ENCODE results near the gene OTUD4.
A peak's percentile ranks its signal among the peaks of the same experiment; 100 is the strongest.
"Not testable (repeated sequence)": the region's sequence is repeated elsewhere in the genome, so short reads cannot be mapped to it uniquely, and the experiment has no call there.

The OTUD4 gene, protein sequence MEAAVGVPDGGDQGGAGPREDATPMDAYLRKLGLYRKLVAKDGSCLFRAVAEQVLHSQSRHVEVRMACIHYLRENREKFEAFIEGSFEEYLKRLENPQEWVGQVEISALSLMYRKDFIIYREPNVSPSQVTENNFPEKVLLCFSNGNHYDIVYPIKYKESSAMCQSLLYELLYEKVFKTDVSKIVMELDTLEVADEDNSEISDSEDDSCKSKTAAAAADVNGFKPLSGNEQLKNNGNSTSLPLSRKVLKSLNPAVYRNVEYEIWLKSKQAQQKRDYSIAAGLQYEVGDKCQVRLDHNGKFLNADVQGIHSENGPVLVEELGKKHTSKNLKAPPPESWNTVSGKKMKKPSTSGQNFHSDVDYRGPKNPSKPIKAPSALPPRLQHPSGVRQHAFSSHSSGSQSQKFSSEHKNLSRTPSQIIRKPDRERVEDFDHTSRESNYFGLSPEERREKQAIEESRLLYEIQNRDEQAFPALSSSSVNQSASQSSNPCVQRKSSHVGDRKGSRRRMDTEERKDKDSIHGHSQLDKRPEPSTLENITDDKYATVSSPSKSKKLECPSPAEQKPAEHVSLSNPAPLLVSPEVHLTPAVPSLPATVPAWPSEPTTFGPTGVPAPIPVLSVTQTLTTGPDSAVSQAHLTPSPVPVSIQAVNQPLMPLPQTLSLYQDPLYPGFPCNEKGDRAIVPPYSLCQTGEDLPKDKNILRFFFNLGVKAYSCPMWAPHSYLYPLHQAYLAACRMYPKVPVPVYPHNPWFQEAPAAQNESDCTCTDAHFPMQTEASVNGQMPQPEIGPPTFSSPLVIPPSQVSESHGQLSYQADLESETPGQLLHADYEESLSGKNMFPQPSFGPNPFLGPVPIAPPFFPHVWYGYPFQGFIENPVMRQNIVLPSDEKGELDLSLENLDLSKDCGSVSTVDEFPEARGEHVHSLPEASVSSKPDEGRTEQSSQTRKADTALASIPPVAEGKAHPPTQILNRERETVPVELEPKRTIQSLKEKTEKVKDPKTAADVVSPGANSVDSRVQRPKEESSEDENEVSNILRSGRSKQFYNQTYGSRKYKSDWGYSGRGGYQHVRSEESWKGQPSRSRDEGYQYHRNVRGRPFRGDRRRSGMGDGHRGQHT

DNA sequence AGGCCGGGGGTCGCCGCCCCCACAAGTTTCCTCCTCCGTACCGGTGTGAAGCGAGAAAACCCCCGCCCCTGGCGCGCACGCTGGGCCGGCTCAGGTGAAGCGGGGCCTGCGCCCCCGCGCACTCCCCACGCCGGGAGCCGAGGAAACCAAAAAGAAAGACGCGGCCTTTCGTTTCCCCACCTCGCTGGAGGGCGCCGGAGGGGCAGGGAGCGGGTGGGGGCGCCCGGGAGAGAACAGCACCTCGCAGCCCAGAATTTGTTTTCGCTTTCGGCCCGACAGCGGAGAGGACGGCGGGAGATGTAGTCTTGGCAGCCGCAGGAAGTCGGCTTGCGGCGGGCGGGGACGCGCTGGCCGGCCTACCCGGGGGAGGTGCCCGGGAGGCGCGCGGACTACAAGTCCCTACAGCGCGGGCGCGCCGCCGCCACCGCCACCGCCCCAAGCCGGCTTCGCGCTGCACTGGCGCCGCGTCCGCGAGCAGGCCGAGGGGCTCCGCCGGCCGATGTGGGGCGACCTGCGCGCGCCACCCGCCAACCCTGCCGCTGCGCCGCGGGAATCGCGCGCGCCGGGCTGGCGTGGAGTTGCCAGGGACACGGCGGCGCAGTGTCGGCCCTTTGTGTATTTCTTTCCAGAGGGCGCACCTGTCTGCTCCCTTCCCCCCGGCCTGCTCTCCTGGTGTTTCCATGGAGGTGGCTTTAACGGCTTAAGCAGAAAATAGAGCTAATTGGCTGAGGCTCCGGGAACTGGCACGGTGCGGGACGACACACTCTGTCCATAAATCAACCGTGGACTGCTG, at the start of gene OTUD4:
TSS of gene OTUD4 (minus strand) at position 292 of the 793 bp plus-strand sequence. CDS start 616 bp downstream, outside the sequence.
- peak; percentile 97 for DNase-seq

DNA sequence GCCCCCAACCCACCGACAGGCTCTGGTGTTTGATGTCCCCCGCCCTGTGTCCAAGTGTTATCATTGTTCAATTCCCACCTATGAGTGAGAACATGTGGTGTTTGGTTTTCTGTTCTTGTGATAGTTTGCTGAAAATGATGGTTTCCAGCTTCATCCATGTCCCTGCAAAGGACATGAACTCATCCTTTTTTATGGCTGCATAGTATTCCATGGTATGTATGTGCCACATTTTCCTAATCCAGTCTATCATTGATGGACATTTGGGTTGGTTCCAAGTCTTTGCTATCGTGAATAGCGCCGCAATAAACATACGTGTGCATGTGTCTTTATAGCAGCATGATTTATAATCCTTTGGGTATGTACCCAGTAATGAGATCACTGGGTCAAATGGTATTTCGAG, 42.8 kb upstream of the OTUD4 start:
- DNase-seq, result not testable (repeated sequence)

DNA sequence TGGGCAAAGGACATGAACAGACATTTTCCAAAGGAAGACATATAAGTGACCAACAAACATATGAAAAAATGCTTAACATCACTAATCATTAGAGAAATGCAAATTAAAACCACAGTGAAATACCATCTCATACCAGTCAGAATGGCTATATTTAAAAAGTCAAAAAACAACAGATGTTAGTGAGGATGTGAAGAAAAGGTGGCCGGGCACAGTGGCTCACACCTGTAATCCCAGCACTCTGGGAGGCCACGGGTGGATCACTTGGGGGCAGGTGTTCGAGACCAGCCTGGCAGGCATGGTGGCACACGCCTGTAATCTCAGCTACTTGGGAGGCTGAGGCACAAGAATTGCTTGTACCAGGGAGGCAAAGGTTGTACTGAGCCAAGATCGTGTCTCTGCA, 41.1 kb upstream of the OTUD4 start:
- DNase-seq, result not testable (repeated sequence)

DNA sequence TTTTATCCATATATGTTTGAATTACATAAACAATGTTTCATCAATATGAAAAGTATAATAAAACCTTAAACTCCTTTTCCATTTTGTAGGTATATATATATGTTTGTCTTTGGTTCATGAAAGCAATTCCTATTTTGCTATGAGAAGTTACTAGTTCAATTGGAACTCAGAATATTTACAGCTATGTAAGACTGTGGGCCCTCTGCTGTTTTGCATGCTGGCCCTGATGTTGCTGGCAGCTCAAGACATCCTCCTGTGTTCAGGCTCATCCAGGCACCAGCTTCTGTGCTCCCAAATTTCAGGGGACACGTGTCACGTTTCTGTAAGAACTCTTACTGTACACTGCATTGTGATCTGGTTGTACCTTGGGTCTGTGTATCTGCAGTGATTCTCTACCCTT, 38.7 kb upstream of the OTUD4 start:
- DNase-seq, result no peak

DNA sequence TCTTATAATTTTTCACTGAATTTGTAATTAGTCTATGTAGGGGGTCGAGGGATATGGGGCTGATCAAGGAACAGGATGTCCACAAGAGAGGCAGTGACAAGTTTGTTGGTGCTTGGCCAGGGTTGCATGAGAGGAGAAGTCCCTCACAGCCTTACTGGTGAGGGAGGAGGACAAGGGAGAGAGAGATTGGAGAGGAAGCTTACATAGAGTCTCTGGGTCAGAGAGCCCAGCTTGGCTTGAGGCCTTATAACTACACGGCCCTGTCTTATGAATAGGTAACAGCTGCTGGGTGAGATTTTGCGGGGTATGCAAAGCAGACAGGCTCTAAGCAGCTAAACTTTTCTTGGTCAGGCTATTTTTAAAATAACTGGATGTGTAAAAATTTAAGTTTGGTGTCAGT, 37.9 kb upstream of the OTUD4 start:
- DNase-seq, result no peak

DNA sequence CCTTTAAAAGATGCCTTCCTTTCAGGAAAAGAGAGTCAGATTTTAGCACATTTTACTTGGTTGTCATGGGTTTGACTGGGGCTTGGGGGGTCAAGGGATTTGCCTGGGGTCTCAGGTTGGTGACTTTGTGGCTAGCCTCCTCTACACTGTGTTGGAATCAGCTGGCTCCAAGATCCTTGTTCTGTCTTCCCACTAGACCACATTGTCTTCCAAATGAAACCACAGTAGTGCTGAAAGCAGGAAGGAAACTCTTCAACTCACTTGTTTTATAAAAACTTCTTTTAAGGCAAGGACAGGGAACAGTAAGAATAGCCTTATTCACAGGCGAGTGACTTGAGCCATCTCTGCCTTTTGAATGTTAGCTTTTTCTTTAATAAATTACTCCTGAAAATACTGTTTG, 37.0 kb upstream of the OTUD4 start:
- no peak for DNase-seq

DNA sequence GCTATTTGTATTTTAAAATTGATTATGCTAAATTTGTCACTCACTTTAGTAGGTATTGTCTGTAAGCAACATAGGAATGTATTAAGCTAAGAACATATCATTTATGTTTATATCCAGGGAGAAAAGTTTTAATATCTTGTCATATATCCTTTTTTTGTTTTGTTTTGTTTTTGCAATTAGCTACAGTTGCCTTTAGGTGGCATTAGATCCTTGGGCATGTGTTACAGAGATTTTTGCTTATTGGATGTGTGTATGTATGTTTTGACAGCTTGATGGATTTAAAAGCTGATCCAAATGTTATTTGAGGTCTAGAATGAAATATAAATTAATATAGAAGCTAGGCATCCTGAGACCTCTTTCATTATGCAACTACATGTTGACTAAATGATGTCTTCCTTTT, 36.1 kb upstream of the OTUD4 start:
- no peak for DNase-seq

DNA sequence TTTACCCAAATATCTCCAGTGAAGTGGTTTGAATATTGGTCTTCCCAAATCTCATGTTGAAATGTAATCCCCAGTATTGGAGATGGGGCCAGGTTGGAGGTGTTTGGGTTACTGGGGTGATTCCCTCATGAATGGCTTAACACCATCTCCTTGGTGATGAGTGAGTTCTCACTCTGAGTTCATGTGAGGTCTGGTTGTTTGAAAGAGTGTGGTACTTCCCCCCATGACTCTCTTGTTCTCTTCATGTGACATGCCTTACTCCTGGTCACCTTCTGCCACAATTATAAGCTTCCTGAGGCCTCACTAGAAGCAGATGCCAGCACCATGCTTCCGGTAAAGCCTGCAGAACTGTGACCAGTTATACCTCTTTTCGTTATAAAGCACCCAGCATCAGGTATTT, 32.9 kb upstream of the OTUD4 start:
- no peak for DNase-seq

DNA sequence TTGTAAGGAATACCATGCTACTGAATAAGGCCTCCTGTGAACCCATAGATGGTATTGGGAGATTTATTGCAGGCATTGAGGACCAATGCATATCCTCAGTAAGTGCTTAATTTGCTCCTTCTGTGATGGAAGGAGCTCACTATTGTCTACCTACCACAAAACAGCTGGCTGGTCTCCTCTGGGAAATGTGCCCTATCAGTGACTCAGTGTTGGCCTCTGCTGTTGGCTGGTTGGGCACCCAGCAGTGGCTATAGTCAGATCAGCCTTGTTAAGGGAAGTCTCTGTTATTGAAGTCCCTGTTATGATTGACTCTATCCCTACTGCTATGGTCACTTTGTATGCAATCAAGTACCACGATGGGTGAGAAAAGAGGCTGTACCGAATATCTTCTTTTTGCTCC, 27.5 kb upstream of the OTUD4 start:
- DNase-seq, result no peak

DNA sequence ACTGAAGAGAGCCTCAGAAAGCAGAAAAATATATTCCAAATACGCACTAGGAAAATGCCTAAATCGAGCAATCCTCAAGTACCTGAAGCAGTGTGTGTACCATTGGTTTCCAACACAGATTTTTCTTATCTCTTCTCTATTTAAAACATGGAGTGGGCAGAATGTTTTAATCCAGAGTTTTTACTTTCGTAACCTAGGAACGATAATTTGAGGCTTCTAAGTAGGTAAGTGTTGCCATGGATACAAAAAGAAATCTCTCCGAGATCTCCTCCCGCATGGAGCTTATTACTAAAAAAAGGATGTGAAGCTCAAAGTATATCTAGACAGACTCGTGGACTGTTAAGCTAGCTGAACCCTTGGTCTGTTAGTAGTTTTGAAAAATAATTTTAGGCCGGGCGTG, 23.0 kb upstream of the OTUD4 start:
- DNase-seq, result no peak

DNA sequence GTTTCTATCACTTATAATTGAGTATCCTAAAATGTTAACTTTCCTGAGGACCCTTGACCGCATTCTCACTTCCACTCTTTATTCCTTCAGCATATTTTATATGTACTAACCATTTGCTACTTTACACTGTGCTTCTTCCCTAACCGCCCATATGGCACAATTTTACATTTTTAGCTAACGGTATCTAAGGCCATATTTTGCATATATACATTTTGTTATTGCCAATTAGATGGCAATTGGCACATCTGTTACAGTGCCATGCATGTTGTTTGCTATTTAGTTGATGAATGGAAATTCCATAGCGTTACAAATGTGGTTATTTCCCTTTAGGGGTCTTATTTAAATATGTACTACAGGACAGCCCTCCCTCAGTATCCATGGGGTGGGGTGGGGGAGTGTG, 20.0 kb upstream of the OTUD4 start:
- DNase-seq, result no peak

DNA sequence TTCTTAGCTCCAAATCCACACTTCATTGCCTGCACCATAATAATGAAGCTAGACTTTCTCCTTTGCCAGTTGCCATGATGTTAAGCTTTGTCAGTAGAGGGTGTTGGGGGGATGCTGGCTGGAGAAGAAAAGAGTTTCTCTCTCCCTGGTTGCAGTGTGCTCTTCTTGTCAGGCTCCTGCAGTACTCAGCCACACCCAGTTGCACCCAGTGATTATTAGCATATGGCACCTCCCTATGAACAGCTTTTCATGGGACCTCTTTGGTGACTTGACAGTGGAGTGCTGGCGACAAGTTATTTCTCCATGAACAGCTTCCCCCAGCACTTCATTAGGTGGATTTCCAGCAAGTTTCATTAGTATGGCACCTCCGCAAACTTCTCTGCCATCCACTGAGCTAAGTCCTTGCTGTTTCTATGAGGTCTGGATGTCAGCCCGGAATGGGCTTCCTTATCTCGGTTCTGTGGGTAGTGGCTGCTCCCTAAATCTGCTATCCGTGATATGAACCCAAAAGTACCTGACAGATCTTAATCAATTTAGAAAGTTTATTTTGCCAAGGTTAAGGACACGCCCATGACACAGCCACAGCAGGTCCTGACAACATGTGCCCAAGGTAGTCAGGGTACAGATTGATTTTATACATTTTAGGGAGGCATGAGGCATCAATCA, 18.8 kb upstream of the OTUD4 start:
- no peak for DNase-seq

DNA sequence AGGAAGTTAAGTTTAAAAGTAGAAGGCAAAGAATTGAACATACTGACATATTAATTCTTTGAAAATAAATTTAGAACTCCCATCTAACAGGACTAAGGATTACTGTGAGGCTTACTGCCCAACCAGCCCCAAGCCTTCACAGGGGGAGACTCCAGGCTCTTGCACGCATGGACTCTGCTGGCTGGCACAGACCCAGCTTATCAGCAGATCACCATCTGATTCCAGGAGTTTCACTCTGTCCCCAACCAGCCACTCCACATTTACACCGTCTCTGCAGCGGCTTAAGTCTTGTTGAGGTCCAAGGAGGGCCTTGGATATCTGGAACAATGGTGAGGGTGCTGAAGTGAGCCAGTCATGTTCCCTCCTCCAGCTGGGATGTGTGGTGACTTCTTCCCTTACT, 16.4 kb upstream of the OTUD4 start:
- DNase-seq, result no peak

DNA sequence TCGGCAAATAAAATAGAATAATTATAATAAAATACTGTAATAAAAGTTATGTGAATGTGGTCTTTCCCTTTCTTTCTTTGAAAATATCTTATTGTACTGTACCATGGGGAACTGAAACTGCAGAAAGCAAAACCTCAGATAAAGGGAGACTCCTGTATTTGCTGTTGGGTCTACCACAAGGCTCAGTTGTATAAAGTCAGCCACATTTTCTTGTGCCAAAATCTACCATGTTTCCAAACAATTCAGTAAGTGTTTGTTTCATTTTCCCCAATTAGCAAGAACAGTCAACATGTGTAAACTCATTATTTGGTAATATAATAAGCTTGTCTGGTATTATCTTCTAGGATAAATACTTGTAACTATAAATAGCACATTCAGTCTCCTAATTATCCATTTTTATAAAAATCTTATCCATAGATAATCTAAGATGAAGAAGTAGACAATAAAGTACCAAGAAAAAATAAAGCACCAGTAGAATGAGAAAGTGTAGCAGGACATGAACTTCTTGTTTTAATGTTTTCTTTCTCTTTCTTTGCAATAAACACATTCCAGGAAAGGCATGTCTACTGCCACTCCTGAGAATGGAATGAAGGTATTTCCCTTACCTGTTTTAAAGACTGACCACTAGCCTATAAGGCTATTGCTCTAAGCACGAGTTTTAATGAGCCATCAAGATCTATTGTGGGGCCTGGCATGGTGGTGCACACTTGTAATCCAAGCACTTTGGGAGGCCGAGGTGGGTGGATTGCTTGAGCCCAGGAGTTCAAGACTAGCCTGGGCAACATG, 15.0 kb upstream of the OTUD4 start:
- no peak for DNase-seq

DNA sequence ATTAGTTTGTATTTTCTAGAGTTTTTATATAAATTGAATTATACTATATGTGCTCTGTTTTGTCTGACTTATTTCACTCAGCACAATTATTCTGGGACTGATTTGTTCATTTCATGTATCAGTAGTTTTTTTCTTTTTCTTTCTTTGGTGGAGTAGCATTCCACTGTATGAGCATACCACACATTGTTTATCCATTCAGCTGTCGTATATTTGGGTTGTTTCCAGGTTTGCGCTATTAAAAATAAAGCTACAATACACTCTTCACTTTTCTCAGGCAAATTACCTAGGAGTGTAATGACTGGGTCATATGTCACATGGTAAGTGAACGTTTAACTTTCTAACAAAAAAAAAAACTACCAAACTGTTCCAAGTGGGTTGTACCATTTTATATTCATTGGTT, 9.6 kb upstream of the OTUD4 start:
- no peak for DNase-seq

DNA sequence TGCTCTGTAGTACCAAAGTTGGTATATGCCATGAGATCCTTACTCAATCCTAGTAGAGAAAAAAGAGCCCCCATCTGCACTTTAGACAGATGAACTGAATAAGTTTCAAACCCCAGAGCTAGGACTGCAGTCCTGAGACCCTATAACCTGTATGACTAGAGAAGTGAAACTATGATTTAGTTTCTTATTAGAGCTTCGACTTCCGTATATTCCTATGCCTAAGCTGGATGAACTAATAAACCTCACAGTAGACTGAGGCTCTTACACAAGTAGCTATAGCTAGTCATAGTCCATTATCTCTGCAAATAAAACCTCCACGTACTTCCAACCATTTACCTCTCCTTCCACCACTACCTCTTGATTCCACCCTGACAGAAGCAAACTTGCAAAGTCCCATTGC, 6.3 kb upstream of the OTUD4 start:
- no peak for DNase-seq

DNA sequence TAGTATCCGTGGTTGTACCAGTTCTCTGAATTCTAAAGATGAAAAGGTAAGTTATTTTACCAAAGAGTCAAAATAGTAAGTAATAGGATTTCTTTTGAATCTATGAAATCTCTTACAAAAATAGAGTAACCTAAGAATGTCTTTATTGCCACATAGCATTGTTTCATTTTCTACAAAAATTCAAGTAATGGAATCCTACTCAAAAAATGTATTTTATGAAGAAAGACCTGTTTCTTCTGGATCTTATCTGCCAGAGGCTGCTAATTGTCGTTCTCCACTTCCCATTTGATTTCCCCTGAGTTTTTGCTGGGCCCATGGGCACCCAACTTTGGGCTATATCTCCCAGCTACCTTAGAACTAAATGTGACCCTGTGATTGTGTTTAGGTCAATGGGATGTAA, 3.2 kb upstream of the OTUD4 start:
- DNase-seq, result no peak

DNA sequence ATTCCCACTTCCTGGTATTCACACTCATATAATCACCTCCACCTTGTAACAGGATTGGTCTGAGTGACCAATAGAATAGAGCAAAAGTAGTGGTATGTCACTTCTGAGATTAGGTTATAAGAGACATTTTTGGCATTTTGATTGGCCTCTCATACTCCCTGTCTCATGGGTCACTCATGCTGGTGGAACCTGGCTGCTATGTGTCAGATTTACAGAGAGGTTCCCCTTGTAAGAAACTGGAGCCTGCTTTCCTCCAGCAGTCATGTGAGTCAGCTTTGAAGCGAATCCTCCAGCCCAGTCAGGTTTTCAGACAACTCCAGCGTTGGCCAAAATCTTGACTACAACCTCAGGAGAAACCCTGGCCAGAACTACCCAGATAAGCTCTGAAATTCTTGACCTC, 2.6 kb upstream of the OTUD4 start:
- no peak for DNase-seq

DNA sequence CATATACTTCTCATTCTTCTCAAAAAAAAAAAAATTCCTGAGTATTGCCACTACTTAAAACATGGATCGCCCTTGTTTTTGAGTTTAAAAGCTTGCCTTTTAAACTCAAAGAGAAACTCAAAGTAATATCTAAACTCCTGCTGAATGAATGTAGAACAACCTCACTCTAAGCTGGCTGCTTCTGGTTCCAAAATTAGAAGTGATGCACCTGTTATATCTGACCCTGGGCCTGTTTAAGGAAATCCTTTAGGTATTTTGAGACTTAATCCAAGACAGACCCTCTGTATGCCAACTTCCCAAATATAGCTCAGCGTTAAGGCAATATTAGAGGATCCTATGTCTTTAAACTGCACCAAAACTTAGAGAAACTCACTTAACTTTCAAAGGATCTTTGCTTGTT, 1.8 kb upstream of the OTUD4 start:
- no peak for DNase-seq

DNA sequence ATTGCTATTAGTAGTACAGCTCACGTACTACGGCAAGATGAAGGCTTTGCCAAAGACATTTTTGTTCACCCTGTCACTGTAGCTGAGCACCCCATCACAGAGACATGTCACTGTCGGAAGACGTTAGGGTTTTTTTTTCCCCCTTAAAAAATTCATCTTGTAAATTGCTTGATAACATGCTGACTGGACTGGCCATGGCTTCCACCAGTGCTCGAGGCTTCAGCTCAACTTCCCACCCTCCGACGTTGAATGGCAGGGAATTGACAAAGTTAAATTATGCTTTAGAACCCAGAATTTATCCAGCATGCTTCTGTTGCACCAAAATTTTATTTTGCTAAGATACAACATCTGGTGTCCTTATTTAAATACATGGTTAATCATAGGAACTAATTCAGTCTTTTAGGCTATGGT, 707 bp upstream of the OTUD4 start:
- DNase-seq, result no peak

DNA sequence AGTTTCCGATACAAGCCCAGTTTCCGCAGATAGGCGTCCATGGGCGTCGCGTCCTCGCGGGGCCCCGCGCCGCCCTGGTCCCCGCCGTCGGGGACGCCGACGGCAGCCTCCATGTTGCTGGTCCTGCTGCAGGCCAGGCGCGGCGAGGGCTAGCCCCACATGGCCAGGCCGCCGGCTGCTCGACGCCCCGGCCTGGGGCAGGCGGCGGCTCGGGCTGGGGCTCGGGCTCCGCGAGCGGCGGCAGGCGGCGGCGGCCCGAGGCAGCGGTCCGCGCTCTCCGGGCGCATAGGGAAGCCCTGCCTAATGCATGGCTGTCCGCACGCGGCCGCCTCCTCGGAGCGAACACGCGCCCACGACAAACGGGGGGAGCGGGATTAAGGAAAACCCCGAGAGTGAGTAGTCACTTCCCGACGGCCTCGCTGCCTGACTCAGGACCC, 510 bp downstream of the OTUD4 start:
- DNase-seq, result peak; percentile 35
